ENCODE data around the gene TENM3.

DNA sequence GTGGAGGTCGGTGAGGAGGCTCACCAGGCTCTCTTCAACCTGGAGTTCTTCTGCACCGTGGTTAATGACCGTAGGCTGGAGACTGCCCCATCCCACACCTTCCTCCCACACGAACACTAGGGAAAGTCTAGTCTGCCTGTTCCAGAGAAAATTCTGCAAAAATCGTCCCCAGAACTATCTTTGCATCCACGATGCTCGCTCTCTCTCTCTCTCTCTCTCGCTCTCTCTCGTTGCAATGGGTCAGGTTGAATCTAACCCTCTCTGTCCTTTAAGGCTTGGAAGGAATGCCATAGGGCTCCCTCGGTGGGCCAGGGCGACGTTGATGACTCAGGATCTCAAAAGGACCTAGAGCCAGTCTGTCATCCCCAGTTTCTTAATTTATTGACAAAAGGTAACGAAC is 562.5 kb downstream of the TENM3 start:
- no peak for TF ChIP-seq EZH2 (IDR thresholded peaks at IDR 0.05; ENCODE audit: low read depth, low read length, severe bottlenecking)
- TF ChIP-seq POLR2A (IDR thresholded peaks at IDR 0.05; ENCODE audit: control extremely low read depth in 1 of 2, low read depth in 2 of 2, low read length in 2 of 2): no peak
- no peak for TF ChIP-seq KDM1A (IDR thresholded peaks at IDR 0.05; ENCODE audit: borderline replicate concordance, low read length)
- no peak for TF ChIP-seq YY1 (IDR thresholded peaks at IDR 0.05; ENCODE audit: low read depth, low read length)
- TF ChIP-seq, protein P1, sequence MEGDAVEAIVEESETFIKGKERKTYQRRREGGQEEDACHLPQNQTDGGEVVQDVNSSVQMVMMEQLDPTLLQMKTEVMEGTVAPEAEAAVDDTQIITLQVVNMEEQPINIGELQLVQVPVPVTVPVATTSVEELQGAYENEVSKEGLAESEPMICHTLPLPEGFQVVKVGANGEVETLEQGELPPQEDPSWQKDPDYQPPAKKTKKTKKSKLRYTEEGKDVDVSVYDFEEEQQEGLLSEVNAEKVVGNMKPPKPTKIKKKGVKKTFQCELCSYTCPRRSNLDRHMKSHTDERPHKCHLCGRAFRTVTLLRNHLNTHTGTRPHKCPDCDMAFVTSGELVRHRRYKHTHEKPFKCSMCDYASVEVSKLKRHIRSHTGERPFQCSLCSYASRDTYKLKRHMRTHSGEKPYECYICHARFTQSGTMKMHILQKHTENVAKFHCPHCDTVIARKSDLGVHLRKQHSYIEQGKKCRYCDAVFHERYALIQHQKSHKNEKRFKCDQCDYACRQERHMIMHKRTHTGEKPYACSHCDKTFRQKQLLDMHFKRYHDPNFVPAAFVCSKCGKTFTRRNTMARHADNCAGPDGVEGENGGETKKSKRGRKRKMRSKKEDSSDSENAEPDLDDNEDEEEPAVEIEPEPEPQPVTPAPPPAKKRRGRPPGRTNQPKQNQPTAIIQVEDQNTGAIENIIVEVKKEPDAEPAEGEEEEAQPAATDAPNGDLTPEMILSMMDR (IDR thresholded peaks at IDR 0.05; ENCODE audit: control extremely low read depth in 1 of 3, insufficient read depth in 1 of 3, low read depth in 1 of 3, low read length in 3 of 3): no peak
- TF ChIP-seq USF2 (IDR thresholded peaks at IDR 0.05; ENCODE audit: low read length): no peak
- TF ChIP-seq RFX5 (IDR thresholded peaks at IDR 0.05; ENCODE audit: borderline replicate concordance, low read depth, low read length): no peak
